ENCODE data around the gene CMYA5.

DNA sequence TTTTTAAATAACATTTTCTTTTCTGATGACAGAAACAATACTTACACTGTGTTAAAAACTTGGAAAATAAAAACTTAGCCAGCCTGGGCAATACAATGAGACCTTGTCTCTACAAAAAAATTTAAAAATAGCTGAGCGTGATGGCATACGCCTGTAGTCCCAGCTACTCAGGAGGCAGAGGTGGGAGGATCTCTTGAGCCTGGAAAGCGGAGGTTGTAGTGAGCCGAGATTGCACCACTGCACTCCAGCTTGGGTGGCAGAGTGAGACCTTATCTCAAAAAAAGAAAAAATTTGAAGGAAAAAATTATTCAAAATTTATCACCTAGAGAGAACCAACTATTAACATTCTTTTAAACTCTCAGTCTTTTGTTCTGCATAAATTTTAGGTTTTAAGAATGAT is 4.9 kb upstream of the CMYA5 start:
- TF ChIP-seq EZH2 (IDR thresholded peaks at IDR 0.05), result no peak
- TF ChIP-seq POLR2AphosphoS5 (IDR thresholded peaks at IDR 0.05; ENCODE audit: borderline replicate concordance, low read depth, low read length), result no peak

Measured in SK-N-MC (cell line).